Measurements from ENCODE around the gene POU2F1.

DNA sequence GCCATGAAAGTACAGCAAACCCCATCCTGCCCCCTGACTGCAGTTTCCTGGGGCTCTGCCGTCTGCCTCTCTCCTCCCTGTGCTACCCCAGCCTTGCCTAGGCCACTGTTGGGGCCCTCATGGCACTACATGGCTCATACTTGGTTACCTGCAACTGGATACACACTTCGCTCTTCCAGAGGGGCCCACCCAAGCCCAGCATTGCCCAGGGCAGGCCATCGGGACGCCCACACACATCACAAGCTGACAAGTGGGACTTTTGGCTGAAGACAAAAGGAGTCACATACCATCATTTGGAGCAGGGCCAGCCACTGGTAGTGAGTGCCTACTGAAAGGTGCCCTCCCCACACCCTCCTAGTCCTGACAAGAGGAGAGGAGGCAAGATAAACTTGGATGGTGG lies 214.8 kb downstream of the POU2F1 start:
- TF ChIP-seq, protein P1, sequence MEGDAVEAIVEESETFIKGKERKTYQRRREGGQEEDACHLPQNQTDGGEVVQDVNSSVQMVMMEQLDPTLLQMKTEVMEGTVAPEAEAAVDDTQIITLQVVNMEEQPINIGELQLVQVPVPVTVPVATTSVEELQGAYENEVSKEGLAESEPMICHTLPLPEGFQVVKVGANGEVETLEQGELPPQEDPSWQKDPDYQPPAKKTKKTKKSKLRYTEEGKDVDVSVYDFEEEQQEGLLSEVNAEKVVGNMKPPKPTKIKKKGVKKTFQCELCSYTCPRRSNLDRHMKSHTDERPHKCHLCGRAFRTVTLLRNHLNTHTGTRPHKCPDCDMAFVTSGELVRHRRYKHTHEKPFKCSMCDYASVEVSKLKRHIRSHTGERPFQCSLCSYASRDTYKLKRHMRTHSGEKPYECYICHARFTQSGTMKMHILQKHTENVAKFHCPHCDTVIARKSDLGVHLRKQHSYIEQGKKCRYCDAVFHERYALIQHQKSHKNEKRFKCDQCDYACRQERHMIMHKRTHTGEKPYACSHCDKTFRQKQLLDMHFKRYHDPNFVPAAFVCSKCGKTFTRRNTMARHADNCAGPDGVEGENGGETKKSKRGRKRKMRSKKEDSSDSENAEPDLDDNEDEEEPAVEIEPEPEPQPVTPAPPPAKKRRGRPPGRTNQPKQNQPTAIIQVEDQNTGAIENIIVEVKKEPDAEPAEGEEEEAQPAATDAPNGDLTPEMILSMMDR (IDR thresholded peaks at IDR 0.05; ENCODE audit: extremely low read depth in 1 of 2, insufficient read depth in 1 of 2, low read depth in 1 of 2, low read length in 2 of 2) = no peak
- TF ChIP-seq EZH2 (IDR thresholded peaks at IDR 0.05; ENCODE audit: borderline replicate concordance, low read depth, low read length, severe bottlenecking) = no peak
- no peak for TF ChIP-seq POLR2AphosphoS5 (IDR thresholded peaks at IDR 0.05; ENCODE audit: insufficient read depth, low read depth, low read length)
- no peak for TF ChIP-seq MAX (IDR thresholded peaks at IDR 0.05; ENCODE audit: insufficient read depth, insufficient read length)
- no peak for TF ChIP-seq MYC (IDR thresholded peaks at IDR 0.05; ENCODE audit: low read depth, low read length)
- TF ChIP-seq POLR2A (IDR thresholded peaks at IDR 0.05; ENCODE audit: low read depth, low read length) = no peak
